HG03066 (cell line): ENCODE measurements around the gene EFCAB8.
"Not testable (repeated sequence)": the region's sequence is repeated elsewhere in the genome, so short reads cannot be mapped to it uniquely, and the experiment has no call there.

ENCODE experiments used
- ATAC-seq: cut with Tn5 transposase; IDR thresholded peaks from one replicate; pipeline ENCODE4 v1.9.1; 2021; ENCODE audit warnings: low read depth; ENCODE audit not compliant: unreplicated experiment

EFCAB8 gene

DNA sequence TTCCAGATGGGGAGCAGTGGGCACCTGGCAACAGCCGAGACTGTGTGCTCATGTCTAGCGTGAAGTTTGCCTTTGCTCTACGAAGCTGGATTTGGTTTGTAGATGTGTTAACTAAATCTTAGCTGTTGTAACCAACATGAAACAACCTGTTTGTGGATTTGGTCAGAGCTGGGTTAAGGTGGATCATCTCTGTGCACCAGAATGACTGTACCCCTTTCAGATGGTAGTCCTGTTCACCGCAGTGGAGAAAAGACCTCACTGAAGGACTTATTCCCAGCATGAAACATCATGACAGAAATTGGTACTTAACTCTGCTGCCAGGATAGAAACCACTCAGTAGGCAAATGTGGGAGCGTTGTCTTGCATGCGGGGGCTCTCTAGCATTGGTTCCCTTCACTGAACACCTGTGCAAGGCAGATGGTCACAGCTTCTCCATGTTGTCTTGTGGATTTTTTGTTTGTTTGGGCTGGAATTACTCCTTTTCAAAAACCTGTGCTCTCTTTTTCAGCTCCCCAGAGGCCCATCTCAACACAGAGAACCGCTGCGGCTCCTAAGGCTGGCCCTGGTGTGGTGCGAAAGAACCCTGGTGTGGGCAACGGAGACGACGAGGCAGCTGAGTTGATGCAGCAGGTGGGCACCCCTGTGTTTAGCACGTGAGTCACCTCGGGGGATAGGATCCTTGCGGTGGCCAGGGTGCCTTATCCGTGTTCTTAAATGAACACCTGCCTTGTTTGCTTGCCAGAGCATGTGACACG is 19.3 kb upstream of the EFCAB8 start:
- no peak for ATAC-seq

DNA sequence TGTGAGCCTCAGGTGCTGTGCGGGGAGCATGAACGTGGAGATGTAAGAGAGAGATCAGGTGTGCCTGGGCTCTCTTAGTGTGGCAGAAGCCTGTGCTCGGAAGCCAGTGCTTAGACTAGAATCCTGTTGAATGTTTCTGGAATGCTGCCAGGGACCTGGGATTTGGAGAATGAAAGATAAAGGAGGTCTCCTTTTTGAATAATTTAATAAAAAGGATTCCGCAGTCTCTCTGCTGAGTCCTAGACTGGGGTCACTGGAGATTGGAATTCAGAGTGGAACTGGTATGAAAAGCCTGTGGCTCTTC is 18.8 kb upstream of the EFCAB8 start:
- ATAC-seq, result no peak

DNA sequence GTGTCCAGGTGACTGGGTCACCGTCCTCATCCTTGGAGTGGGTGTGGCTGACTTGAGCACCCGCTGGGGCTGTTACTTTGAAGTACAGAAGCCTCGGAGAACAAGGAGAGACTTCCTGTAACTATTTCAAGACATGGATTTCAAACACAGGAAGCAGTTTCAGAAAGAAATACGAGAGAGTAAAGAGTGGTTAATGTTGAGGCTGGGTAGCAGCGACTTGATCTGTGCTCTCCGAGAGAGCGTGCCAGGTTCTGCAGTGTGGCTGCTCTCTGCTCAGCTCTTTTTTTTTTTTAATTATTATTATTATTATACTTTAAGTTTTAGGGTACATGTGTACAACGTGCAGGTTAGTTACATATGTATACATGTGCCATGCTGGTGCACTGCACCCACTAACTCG is 17.5 kb upstream of the EFCAB8 start:
- ATAC-seq, result no peak

DNA sequence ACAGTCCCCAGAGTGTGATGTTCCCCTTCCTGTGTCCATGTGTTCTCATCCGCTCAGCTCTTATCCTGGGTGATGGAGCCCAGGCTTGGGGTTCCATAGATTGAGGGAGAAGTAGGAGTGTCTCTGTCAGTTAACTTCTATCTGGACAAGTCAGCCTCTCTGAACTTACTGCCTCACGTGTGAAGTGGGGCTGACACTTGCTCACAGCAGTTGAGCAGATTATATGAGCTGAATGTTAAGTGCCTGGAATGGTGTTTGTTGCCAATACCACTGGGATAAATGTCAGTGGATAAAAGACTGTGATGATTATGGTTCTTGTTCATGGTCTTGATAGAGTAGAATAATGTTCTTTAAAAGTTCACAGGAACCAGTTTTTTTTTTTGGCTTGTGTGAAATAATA is 17.1 kb upstream of the EFCAB8 start:
- ATAC-seq, result no peak

DNA sequence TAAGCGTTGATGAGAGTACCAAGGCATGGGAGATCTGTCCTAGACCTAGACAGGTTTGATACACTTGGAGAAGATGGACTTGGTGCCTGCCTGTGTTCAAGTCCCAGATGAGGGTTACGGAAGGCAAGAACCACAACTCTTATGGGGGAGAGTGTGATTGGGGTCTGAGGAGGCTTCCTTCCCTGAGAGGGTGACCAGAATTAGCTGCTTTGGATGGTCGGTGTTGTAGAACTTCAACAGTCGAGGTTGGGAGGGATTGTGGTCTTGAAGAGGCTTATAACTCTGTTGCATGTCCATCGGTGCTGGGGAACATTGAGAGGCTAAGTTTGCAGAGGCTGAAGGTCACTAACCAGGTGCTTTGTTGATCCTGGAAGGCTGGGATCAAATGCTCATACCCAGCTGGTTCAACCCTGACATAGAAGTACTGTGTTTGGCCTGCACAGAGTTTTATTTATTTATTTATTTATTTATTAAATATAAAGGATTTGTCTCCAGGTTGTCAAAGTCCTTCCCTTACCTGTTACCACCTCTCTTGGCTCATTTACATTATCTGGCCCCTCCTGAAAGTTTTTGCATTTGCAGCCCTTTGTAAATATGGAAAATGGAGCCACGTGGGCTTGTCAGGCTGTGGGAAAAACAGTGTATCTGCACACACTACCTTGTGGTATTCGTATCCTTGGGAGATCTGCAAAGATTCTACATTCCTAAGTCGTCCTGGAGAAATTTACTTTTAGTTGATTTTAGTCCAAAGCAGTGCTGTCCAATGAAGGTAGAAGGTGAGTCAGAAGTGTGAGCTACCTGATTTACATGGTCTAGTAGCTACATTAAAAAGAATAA is 15.8 kb upstream of the EFCAB8 start:
- no peak for ATAC-seq

DNA sequence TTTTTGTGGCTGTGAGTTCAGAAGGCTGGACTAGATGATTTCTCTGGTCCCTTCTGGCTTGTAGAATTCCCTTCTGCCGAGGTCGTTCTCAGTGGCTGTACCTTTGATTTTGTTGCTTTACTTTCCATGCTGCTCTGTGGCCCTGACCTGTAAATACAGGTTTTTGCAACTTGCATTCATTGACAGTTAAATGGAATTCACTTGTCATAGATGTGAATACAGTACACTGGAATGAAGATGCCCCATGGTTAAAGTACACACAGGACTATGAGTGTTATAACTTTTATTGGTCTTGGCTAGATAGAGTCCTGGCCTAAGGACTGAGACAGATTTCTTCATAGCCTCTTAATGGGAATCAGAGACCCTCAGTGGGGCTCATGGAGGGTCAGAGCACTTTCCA is 12.9 kb upstream of the EFCAB8 start:
- no peak for ATAC-seq

DNA sequence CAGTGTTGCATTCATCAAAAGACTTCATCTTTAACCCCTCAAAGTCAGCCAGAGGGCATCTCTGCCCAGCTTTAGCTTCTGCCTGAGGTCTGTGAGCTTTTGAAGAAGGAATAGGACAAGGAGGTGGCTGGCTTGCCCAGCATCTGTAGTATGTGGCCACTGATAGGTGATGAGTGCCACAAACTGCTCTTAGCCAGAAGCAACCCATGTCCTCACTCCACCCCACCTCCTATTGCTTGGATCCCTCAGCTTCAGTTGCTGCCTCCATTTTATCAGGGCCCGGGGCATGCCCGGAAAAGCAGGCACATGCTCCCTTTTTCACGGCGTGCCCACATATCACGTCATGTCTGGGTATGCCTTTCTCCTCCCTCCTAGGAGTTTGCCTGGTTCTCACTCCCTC is 11.9 kb upstream of the EFCAB8 start:
- ATAC-seq, result no peak

DNA sequence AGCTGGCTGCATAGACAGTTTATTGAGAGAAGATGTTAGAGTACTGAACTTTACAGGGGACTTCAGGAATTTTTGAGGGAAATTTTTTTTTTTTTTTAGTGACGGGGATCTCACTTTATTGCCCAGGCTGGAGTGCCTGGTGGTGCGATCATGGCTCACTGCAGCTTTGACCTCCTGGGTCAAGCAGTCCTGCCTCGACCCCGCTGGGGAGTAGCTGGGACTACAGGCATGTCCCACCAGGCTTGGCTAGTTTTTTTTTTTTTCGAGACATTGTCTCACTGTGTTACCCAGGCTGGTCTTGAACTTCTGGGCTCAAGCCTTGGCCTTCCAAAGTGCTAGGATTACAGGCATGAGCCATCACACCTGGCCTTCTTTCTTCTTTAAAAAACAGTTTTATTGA is 10.8 kb upstream of the EFCAB8 start:
- no peak for ATAC-seq

DNA sequence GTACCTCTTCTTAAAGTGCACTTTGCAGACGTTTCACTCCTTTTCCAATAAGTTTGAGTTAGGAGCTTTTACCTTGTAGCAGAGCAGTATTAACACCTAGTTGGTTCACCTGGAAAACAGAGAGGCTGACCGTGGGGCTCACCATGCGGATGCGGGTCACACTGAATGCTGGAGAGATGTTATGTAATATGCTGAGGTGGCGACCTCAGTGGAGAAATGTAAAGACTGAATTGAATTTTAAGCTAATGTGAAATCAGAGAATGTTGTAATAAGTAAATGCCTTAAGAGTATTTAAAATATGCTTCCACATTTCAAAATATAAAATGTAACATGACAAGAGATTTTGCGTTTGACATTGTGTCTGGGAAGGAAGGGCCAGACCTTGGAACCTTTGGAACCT is 9.9 kb upstream of the EFCAB8 start:
- ATAC-seq, result no peak

DNA sequence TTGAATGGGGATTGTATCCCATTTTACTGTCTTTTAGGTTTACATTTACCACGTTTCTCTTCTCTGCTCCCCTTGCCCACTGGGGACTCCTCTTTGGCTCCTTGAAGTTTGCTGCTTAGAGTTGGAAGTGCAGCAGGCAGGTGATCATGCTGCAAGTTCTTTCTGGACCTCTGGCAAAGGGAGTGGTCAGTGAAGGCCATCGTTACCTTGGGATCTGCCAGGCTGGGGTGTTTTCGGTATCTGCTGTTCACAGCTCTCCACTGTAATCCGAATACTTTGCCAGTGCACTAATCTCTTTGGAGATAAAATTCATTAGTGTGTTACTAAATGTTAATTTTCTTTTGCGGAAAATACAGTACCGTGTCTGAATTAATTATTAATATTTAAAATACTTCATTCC is 9.1 kb upstream of the EFCAB8 start:
- no peak for ATAC-seq

DNA sequence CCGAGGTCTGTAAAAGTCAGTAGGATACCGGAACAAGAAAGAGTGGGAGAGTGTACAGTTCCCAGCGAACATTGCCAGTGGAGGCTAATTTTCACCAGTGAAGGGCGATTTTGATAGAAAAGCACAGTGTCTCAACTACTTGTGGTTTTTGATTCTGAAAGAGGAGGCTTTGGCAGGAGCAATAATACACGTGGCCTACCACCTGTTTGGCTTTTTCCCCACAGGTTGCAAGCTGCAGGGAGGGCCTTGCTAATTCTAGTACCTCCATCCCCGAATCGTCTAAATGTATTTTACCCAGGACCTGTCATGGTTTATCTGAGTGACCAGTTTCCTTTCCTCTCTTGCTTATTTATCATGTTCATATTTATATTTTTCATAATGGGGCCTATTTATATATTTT is 3.3 kb upstream of the EFCAB8 start:
- no peak for ATAC-seq

DNA sequence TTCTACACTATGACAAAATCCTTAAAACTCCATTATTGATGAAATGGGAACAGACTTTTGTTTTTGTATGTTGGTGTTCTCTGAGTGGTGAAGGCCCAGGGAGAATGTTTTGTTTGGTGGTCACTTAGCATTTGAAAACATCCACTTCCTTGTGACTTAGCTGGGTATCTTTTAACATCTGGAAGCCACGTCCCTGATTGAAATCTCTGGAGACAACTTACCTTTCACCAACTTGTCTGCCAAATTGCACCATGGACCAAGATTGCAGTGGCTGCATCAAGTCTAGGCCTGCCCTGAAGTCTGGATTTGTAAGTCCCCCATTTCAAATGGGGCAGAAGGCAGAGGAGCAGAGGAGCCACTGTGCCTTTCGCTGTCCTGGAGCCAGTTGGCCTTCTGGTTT is 534 bp upstream of the EFCAB8 start:
- no peak for ATAC-seq

DNA sequence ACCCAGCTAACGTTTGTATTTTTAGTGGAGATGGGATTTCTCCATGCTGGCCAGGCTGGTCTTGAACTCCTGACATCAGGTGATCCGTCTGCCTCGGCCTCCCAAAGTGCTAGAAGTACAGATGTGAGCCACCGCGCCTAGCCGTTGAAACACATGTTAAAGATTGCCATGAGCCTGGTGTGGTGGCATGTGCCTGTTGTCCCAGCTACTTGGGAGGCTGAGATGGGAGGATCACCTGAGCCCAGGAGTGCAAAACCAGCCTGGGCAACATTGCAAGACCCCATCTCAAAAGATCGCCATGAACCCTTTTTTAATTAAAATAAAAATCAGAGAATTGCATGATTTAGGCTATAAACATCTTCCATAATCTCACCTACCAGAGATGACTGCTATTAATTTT is 2.7 kb downstream of the EFCAB8 start:
- ATAC-seq, result no peak

DNA sequence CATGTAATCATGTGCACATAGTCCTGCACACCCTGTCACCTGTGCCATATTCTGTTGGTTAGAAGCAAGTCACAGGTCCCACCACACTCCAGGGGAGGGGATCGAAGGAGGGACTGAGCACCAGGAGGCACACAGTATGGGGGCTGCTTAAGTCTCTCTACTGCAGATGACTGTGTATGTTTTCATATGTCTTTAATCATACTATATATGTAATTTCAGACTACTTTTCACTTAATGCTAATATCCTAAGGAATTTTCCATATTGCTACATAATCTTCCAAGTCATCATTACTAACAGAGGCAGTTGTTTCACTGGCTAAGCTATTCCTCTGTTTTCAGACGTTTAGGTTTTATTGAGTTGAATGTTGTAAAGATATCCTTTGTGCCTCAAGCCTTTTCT is 10.8 kb downstream of the EFCAB8 start:
- no peak for ATAC-seq

DNA sequence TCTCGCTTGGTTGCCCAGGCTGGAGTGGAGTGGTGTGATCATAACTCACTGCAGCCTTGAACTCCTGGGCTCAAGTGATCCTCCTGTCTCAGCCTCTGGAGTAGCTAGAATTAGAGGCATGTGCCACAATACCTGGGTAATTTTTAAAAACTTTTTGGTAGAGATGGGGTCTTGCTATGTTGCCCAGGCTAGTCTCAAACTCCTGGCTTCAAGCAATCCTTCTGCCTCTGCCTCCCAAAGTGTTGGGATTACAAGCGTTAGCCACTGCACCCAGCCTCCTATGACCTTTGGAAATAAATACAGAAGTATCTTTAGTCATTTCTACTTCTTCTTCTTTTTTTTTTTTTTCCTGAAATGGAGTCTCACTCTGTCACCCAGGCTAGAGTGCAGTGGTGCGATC is 11.8 kb downstream of the EFCAB8 start:
- ATAC-seq, result not testable (repeated sequence)

DNA sequence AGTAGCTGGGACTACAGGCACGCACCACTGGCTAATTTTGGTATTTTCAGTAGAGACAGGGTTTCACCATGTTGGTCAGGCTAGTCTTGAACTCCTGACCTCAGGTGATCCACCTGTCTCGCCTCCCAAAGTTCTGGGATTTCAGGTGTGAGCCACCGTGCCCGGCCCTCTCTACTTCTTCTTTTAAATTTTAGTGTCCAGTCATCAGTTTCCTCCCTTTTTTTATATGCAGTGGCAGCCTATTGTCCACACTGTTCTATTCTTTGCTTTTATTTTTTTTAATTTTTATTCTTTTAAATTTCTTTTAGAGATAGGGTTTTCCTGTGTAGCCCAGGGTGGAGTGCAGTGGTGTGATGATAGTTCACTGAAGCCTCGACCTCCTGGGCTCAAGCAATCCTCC is 12.3 kb downstream of the EFCAB8 start:
- ATAC-seq, result no peak

DNA sequence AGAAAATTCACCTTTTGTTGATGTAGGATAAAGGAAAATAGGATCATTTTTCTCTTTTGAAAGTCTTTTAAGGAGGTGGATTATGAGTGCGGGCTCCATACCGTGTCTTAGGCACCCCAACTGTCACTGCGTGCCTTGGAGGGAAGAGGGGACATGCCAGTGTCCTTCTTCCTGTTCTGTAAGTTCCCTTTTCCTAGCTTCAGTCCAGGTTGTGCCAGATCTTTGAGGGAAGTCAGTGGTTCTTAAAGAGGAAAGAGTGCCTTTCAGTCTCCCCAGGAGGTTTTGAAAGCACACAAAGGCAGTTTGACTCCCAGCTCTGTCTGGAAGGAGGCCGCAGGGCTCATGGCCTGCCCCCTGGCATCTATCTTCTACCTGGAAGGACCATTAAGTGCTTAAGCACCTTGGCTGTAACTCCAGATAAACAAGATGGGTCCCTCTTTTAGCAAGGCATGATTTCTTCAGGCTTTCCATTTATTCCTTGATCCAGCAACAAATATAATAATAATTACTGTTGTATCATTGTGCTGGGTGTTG is 13.0 kb downstream of the EFCAB8 start:
- ATAC-seq, result no peak

DNA sequence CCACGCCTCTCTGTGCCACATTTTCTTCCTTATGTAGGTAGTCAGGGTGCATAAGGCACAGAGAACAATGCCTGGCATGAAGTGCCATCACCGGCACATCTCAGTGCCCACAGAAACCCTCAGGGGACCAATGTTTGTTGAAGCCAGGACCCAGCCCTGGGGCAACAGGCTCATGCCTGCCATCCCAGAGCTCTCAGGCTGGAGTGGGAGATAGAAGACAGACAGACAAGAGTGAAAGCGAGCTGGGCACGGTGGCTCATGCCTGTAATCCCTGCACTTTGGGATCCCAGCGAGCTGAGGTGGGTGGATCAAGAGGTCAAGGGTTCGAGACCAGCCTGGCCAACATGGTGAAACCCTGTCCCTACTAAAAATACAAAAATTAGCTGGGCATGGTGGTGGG is 13.5 kb downstream of the EFCAB8 start:
- no peak for ATAC-seq

DNA sequence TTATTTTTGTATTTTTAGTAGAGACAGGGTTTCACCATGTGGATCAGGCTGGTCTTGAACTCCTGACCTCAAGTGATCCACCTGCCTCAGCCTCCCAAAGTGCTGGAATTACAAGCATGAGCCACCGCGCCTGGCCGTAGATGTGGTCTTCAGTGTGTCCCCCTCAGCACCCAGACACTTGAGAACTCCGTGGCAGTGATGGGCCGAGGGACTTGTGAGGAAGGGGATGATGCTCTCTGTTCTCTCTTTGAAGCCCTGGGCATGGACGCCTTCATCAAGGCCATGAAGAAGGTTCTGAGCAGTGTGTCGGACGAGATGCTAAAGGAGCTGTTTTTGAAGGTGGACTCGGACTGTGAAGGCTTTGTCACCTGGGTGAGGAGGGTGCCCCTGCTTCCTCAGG is 16.9 kb downstream of the EFCAB8 start:
- no peak for ATAC-seq

DNA sequence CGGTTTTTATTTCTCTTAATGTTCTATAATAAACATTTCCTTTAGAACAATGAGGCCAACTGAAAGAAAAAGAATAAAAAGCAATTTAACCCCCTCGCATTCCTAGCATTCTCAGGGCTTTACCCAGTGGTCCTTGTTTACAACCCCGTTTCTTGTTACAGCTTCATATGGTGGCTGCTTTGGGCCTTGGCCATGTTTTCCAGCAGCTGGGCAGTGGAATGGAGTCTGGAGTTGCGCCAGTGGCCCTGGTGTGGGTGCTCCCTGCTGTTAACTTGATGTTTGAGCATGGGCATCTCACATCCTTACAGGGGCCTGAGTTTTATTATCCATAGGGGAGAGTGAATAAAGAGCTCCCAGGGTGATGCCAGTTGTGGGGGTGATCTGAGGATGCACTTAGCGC is 18.8 kb downstream of the EFCAB8 start:
- no peak for ATAC-seq

DNA sequence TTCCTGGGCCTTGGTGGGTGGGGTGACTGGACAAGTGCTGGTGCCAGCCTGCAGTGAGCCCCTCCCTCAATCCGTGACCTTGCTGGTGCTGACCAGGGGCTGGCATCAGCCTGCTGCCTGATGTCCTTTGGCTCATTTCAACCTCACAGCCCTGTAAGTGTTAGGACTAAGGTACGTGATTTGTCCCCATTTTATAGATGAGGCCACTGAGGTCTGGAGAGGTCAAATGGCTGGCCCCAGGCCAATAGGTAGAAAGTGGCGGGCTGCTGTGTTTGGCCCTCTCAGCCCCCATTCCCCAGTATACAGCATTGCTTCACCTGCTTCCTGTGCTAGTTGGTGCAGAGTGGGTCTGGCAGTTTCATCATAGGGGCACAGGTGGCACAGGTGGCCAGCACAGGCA is 20.1 kb downstream of the EFCAB8 start:
- no peak for ATAC-seq

DNA sequence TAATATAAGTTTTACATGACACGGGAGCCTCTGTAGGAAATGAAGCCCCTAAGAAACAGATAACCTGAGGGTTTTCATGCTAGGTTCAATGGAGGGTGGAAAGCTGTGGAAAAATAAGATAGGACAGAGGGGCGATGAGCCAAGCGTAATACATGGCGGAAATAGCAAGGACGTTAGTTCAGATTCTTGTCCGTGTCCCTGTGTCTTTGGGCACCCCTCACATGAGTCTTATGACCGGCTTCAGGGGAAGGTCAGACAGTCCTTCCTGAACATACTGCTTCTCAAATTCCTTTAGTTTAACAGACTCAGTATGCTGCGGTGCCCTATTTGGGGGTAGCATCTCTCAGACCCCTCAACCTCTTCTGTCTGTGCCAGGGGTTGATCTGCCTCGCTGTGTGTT is 20.8 kb downstream of the EFCAB8 start:
- ATAC-seq, result no peak
